ENCODE results near the gene RFX8. TPM values are rescaled to one million over a fixed set of nuclear protein-coding genes. Genes with fewer than 3 reads are reported as not detected.
A peak's percentile ranks its signal among the peaks of the same experiment; 100 is the strongest.
"Not testable (repeated sequence)": the region's sequence is repeated elsewhere in the genome, so short reads cannot be mapped to it uniquely, and the experiment has no call there.

The RFX8 gene
- total RNA-seq, 6 experiments from 2014 or later: 2.8 to 8.0 (median 5.3) TPM

- Mint-ChIP-seq H3K27ac (peak overlapping the region; percentile 92), H3K9me3 (no peaks in the 10 kb centered on the region), H3K36me3 (ENCODE audit: low read depth) (peaks cover 33% of the 10 kb centered on the region), H3K27me3 (ENCODE audit: insufficient read depth) (no peaks in the 10 kb centered on the region), H3K4me3 (peak overlapping the region; percentile 43), H3K4me1 (ENCODE audit: low read depth) (peaks cover 54% of the 10 kb centered on the region)
- peak; percentile 53 for DNase-seq
- no peak for TF ChIP-seq CTCF (IDR thresholded peaks at IDR 0.05)
These were observed 32.8 kb downstream of the RFX8 start for GRCh38 chr2:101442042-101442666.

DNA sequence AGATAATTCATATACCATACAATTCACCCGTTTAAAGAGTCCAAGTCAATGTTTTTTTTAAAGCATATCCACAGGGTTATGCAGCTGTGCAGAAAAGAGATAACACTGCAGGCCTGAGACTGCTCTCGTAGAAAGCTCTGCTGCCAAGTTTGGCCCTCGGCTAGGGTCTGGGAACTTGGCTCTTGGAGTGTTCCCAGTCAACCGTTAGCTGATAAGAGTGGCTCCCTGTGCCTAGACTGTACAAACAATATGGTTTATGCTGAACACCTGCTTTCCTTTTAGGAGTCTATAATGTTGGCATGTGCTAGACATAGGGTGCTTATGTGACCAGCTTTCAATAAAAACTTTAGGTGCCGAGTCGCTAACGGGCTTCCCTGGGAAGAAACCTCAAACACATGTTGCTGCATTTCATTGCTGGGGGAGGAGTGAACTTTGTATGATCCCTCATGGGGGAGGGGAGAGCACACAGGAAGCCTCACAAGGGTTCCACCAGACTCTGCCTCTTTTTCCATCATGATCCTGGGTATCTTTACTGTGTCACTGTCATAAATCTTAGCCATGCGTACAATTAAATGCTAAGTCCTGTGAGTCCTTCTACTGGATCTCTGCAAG, 34.7 kb downstream of the RFX8 start:
- Mint-ChIP-seq H3K4me1 (ENCODE audit: low read depth) (peaks cover 51% of the 10 kb centered on the region), H3K36me3 (ENCODE audit: low read depth) (peaks cover 27% of the 10 kb centered on the region), H3K9me3 (no peaks in the 10 kb centered on the region), H3K27me3 (ENCODE audit: insufficient read depth) (no peaks in the 10 kb centered on the region), H3K4me3 (no peak overlapping the region), H3K27ac (no peak overlapping the region; the same call in 1 of the 2 replicates)
- TF ChIP-seq CTCF (IDR thresholded peaks at IDR 0.05): no peak
- DNase-seq: no peak

DNA sequence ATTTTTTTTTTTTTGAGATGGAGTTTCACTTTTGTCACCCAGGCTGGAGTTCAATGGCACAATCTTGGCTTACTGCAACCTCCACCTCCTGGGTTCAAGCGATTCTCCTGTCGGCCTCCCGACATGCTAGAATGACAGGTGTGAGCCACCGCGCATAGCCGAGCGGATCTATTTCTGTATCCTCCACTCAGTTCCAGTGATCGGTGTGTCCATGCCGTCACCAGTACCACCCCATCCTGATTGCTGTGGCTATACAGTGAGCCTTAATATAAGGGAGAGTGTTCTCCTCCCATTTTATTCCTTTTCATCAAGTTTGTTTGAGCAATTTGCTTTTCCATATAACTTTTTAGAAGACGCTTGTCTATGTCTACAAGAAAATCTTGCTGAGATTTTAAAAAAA, 35.2 kb downstream of the RFX8 start:
- DNase-seq: no peak
- no peak for TF ChIP-seq CTCF (IDR thresholded peaks at IDR 0.05)
- H3K27me3 Mint-ChIP-seq (ENCODE audit: insufficient read depth): no peaks in the 10 kb centered on the region
- no peaks in the 10 kb centered on the region for H3K9me3 Mint-ChIP-seq
- peaks cover 52% of the 10 kb centered on the region for H3K4me1 Mint-ChIP-seq (ENCODE audit: low read depth)
- H3K4me3 Mint-ChIP-seq: no peak overlapping the region
- H3K36me3 Mint-ChIP-seq (ENCODE audit: low read depth): peaks cover 24% of the 10 kb centered on the region
- no peak overlapping the region for H3K27ac Mint-ChIP-seq

GRCh38 chr2:101438555-101438954, 36.4 kb downstream of the RFX8 start:
- not testable (repeated sequence) for H3K27me3 Mint-ChIP-seq (ENCODE audit: insufficient read depth); H3K4me3 Mint-ChIP-seq; H3K9me3 Mint-ChIP-seq; DNase-seq; H3K27ac Mint-ChIP-seq
- Mint-ChIP-seq H3K36me3 (ENCODE audit: low read depth) (peaks cover 28% of the 10 kb centered on the region), H3K4me1 (ENCODE audit: low read depth) (peaks cover 54% of the 10 kb centered on the region)

- no peak overlapping the region; the same call in 1 of the 2 replicates for H3K4me3 Mint-ChIP-seq
- H3K4me1 Mint-ChIP-seq (ENCODE audit: low read depth): peaks cover 66% of the 10 kb centered on the region
- H3K36me3 Mint-ChIP-seq (ENCODE audit: low read depth): peaks cover 17% of the 10 kb centered on the region; the same call in 1 of the 2 replicates
- no peaks in the 10 kb centered on the region for H3K27me3 Mint-ChIP-seq (ENCODE audit: insufficient read depth)
- peak overlapping the region; percentile 90 for H3K27ac Mint-ChIP-seq
- TF ChIP-seq CTCF (IDR thresholded peaks at IDR 0.05): no peak
- DNase-seq: peak; percentile 34
- H3K9me3 Mint-ChIP-seq: no peaks in the 10 kb centered on the region
These were observed 39.7 kb downstream of the RFX8 start for GRCh38 chr2:101435001-101435862.
